Immature natural killer cell (primary cell): ENCODE results near the gene STK11. TPM values are rescaled to one million over a fixed set of nuclear protein-coding genes. Genes with fewer than 3 reads are reported as not detected.

ENCODE experiments used
- DNase-seq, 3 donors: peaks; one replicate each; pipeline ENCODE4 v3.0.0; 2022; ENCODE audit warnings: mixed read lengths in 1 of 3
- H3K27ac Mint-ChIP-seq, 6 donors: one replicate each; pipeline ENCODE4 v1.8.0; 2020; ENCODE audit warnings: mixed read lengths in 6 of 6, mild to moderate bottlenecking in 5 of 6, inconsistent platforms in 4 of 6, moderate library complexity in 3 of 6
- H3K27me3 Mint-ChIP-seq, 3 donors: one replicate each; pipeline ENCODE4 v1.8.0; 2020 to 2021; ENCODE audit warnings: low read depth in 3 of 3, mild to moderate bottlenecking in 3 of 3, mixed read lengths in 3 of 3, moderate library complexity in 3 of 3, inconsistent platforms in 1 of 3
- H3K36me3 Mint-ChIP-seq, 3 donors: one replicate each; pipeline ENCODE4 v1.8.0; 2020; ENCODE audit warnings: mixed read lengths in 3 of 3, inconsistent platforms in 2 of 3, mild to moderate bottlenecking in 2 of 3
- H3K4me1 Mint-ChIP-seq, 2 donors: one replicate each; pipeline ENCODE4 v1.8.0; 2020; ENCODE audit warnings: inconsistent platforms in 2 of 2, mild to moderate bottlenecking in 2 of 2, mixed read lengths in 2 of 2, moderate library complexity in 1 of 2
- H3K4me3 Mint-ChIP-seq, 5 donors: one replicate each; pipeline ENCODE4 v1.8.0; 2020; ENCODE audit warnings: mild to moderate bottlenecking in 5 of 5, mixed read lengths in 5 of 5, inconsistent platforms in 3 of 5, moderate library complexity in 3 of 5
- H3K9me3 Mint-ChIP-seq, 6 donors: one replicate each; pipeline ENCODE4 v1.8.0; 2020; ENCODE audit warnings: mild to moderate bottlenecking in 6 of 6, mixed read lengths in 6 of 6, inconsistent platforms in 4 of 6, moderate library complexity in 3 of 6
- polyA plus RNA-seq, 3 donors: library from polyadenylated mRNA; unstranded; fragments of 300-500 nt; fragmentation: Illumina TruSeq; gene quantifications; one replicate each; pipeline ENCODE4 v1.2.3, GENCODE V29; 2021

The STK11 gene
- polyA plus RNA-seq, 3 donors from 2014 or later: 10.8 to 14.5 (median 11.7) TPM

- no peaks in the 10 kb centered on the region for H3K36me3 Mint-ChIP-seq
- H3K27me3 Mint-ChIP-seq: peaks cover 10 to 22% (median 15%) of the 10 kb centered on the region in 3 donors
- H3K9me3 Mint-ChIP-seq: no peaks in the 10 kb centered on the region
Measured at GRCh38 chr19:1237027-1237659, 31.6 kb downstream of the STK11 start.

GRCh38 chr19:1237754-1238368 is 32.3 kb downstream of the STK11 start, which contains the start of gene CBARP:
CBARP (minus strand) TSS chr19:1238005; CDS start chr19:1236100, 1,905 bp downstream.
- Mint-ChIP-seq H3K27me3 (peaks cover 10 to 20% (median 15%) of the 10 kb centered on the region in 3 donors), H3K4me3 (peak within 1 kb of the TSS; percentile 73 to 86 (median 79)), H3K9me3 (no peaks in the 10 kb centered on the region), H3K4me1 (peaks cover 20 to 29% of the 10 kb centered on the region in 2 donors), H3K36me3 (no peaks in the 10 kb centered on the region), H3K27ac (peak within 1 kb of the TSS in 5 of 6 donors; percentile 74 to 87 (median 79))
- no peak for DNase-seq

More at GRCh38 chr19:1237027-1237659, 31.6 kb downstream of the STK11 start:
- no peak for DNase-seq
- Mint-ChIP-seq H3K27ac (no peak overlapping the region), H3K4me3 (peak overlapping the region in 2 of 5 donors; percentile 13 to 49), H3K4me1 (peaks cover 20 to 23% of the 10 kb centered on the region in 2 donors)

DNA sequence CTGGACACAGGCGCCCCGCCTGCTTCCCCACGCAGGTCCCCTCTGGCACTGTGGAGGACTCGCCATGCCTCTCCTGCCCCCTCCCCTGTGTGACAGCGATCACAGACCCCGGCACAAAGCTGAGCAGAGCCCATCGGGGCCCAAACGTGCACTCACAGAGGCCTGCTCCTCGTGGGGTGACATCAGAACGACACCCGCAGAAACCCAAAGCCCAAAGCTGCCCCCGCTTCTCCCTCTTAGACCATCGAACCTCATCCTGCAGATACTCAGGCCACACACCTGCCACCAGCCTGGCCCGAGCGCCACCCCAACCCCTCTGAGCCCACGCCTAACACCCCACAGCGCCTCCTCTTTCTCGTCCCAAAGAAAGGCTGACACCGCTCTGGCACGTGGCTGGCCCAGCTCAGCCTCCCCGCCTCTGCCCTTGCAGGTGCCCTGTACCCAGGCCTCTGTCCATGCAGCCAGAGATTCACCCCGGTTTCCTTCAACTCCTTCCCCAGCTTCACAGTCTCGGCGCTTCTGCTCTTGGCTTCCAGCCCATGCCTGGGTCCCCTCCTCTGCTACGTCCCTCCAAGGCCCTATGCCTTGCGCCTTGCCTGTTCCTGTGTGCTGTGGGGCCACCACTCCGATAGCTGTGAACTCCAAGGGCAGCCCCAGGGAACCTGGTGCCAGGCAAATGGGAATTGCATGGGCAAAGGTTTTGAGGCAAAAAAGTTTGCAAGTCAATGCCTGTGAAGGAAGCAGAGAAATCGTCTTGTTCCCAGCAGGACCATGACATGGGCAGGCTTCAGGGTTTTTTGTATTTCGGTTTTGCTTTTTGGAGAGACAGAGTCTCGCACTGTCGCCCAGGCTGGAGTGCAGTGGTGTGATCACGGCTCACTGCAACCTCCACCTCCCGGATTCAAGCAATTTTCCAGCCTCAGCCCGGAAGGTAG is 33.1 kb downstream of the STK11 start:
- Mint-ChIP-seq H3K27me3 (peaks cover 10 to 20% (median 14%) of the 10 kb centered on the region in 3 donors), H3K4me3 (peak overlapping the region; percentile 73 to 86 (median 79)), H3K36me3 (no peaks in the 10 kb centered on the region), H3K9me3 (no peaks in the 10 kb centered on the region), H3K27ac (peak overlapping the region in 5 of 6 donors; percentile 74 to 87 (median 79)), H3K4me1 (peaks cover 20 to 34% of the 10 kb centered on the region in 2 donors)
- no peak for DNase-seq

GRCh38 chr19:1239420-1239795 is 33.8 kb downstream of the STK11 start:
- no peaks in the 10 kb centered on the region for H3K9me3 Mint-ChIP-seq
- peak overlapping the region in 5 of 6 donors; percentile 74 to 87 (median 79) for H3K27ac Mint-ChIP-seq
- DNase-seq: no peak
- H3K36me3 Mint-ChIP-seq: no peaks in the 10 kb centered on the region
- H3K4me1 Mint-ChIP-seq: peaks cover 21 to 35% of the 10 kb centered on the region in 2 donors
- H3K4me3 Mint-ChIP-seq: peak overlapping the region; percentile 20 to 80 (median 50)
- H3K27me3 Mint-ChIP-seq: peaks cover 10 to 20% (median 13%) of the 10 kb centered on the region in 3 donors

DNA sequence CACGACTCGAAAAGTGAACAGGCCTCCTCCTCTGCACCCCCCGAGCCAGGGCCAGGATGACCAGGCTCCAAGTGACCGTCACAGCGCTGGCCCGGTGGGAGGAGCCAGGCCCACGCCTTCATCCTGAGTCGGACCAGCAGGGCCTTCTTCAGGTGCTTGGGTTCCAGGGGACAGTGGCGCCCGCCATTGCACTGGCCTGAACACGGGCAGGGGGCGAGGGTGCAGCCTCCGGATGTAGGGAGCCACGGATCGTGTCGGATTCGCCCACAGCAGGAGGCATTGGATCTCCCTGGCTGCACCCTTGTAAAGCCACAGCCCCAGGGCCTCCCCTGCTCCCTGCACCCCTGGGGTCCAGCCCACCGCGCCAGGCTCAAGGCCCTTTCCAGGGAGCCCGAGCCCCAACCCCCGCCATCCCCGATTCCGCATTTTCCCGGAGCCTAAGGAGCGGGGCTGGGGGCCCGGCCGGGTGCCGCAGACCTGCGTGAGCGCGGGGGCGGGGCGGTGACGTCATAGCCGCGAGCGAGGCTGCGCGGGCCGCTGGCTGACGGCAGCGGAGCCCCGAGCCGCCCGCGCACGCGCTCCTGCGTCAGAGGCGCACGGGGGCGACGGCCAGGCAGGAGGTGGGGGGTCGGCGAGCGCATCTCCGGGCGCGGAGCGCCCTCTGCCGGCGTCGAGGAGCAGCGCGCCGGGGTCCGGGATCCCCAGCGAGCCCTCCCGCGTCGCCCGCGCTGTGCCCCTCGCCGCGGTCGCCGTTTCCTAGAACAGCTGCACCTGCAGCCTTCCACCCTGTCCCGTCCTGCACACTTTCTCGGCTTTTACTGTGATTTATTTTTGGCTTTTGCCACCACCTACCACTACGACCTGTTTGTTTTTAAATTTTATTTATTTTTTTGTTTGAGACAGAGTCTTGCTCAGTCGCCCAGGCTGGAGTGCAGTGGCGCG is 34.5 kb downstream of the STK11 start:
- peak overlapping the region in 5 of 6 donors; percentile 31 to 87 (median 77) for H3K27ac Mint-ChIP-seq

GRCh38 chr19:1240925-1241324 is 35.3 kb downstream of the STK11 start:
- peaks cover 26 to 39% of the 10 kb centered on the region in 2 donors for H3K4me1 Mint-ChIP-seq
- no peak for DNase-seq
- H3K27me3 Mint-ChIP-seq: peaks cover 10 to 18% (median 13%) of the 10 kb centered on the region in 3 donors
- no peaks in the 10 kb centered on the region for H3K9me3 Mint-ChIP-seq
- no peaks in the 10 kb centered on the region for H3K36me3 Mint-ChIP-seq
- H3K4me3 Mint-ChIP-seq: peak overlapping the region; percentile 85 to 94 (median 87)
- H3K27ac Mint-ChIP-seq: peak overlapping the region in 5 of 6 donors; percentile 70 to 96 (median 91)

More for the DNA sequence above, 34.5 kb downstream of the STK11 start:
- H3K9me3 Mint-ChIP-seq: no peaks in the 10 kb centered on the region
- H3K4me1 Mint-ChIP-seq: peaks cover 26 to 39% of the 10 kb centered on the region in 2 donors
- DNase-seq: peak; percentile 93 to 94 (median 94)
- no peaks in the 10 kb centered on the region for H3K36me3 Mint-ChIP-seq
- H3K27me3 Mint-ChIP-seq: peaks cover 10 to 20% (median 13%) of the 10 kb centered on the region in 3 donors
- peak overlapping the region; percentile 36 to 80 (median 53) for H3K4me3 Mint-ChIP-seq

DNA sequence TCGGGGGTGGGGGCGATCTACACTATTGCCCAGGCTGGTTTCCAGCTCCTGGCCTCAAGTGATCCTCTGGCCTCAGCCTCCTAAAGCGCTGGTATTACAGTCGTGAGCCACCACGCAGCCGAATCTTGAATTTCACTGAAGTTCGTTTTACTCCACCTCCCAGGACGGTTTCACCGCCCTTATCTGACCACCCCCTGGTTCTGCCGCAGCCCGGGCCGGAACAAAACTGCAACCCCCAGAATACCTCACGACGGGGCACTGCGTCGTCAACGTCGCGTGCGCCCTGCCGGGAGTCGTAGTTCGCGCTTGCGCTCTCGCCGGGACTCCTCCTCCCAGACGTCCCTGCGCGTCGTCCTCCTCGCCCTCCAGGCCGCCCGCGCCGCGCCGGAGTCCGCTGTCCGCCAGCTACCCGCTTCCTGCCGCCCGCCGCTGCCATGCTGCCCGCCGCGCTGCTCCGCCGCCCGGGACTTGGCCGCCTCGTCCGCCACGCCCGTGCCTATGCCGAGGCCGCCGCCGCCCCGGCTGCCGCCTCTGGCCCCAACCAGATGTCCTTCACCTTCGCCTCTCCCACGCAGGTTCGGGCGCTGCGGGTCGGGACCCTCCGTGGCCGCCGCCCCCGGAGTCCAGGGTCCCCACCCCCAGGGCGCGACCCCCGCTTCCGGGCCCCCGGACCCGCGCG is 36.0 kb downstream of the STK11 start, which contains the start of gene ATP5F1D:
TSS of gene ATP5F1D (plus strand) at position 335 of the 679 bp plus-strand sequence. CDS start at position 435, 100 bp downstream.
- peak within 1 kb of the TSS; percentile 85 to 94 (median 87) for H3K4me3 Mint-ChIP-seq
- DNase-seq: peak; percentile 87 to 89 (median 89)
- H3K9me3 Mint-ChIP-seq: no peaks in the 10 kb centered on the region
- no peaks in the 10 kb centered on the region for H3K36me3 Mint-ChIP-seq
- H3K4me1 Mint-ChIP-seq: peaks cover 26 to 39% of the 10 kb centered on the region in 2 donors
- peak within 1 kb of the TSS; percentile 70 to 96 (median 90) for H3K27ac Mint-ChIP-seq
- peaks cover 10 to 18% (median 13%) of the 10 kb centered on the region in 3 donors for H3K27me3 Mint-ChIP-seq

GRCh38 chr19:1243768-1244692 is 38.5 kb downstream of the STK11 start:
- Mint-ChIP-seq H3K4me1 (peaks cover 16 to 31% of the 10 kb centered on the region in 2 donors), H3K4me3 (peak overlapping the region; percentile 67 to 84 (median 81)), H3K9me3 (no peaks in the 10 kb centered on the region), H3K36me3 (no peaks in the 10 kb centered on the region), H3K27me3 (peaks cover 9 to 21% (median 10%) of the 10 kb centered on the region in 3 donors), H3K27ac (peak overlapping the region; percentile 85 to 98 (median 92))
- peak; percentile 84 to 89 (median 86) for DNase-seq

DNA sequence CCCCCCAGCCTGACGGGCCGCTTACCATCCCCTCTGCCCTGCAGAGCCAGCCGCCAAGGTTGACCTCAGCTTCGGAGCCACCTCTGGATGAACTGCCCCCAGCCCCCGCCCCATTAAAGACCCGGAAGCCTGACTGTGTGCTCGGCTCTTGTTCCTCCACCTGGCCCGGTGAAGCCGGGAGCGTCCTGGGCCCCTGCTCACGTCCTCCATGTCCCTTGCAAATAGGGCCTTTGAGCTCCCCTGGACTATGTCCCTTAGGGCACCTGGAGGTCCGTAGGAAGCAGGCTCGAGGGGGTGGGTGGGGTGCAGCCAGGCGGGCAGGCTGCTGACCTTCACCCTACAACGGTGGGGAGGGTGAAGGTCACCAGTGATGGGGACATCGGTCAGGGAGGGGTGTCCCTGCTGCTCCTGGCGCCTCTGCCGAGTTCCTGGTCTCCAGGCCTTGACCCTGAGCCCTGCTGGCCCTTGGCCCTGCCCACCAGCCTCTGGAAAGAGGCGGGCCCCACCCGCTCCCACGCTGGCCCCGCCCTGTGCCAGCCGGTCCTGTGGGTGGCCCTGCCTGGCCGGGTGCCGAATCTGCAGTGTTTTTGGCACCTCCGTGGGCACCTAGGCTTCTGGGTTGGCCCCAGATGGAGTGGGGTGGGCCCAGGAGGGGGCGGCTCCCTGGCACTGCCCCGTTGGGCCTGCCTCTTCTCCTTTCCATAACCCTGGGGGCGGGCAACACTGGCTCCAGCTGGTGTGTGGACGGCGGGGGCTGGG is 39.3 kb downstream of the STK11 start:
- Mint-ChIP-seq H3K9me3 (no peaks in the 10 kb centered on the region), H3K27ac (peak overlapping the region; percentile 85 to 98 (median 92)), H3K4me1 (peaks cover 13 to 27% of the 10 kb centered on the region in 2 donors), H3K36me3 (peaks cover 0 to 4% (median 4%) of the 10 kb centered on the region in 3 donors), H3K27me3 (peaks cover 9 to 19% (median 13%) of the 10 kb centered on the region in 3 donors), H3K4me3 (peak overlapping the region; percentile 67 to 84 (median 81))
- peak in 1 of 3 donors; percentile 55 for DNase-seq

DNA sequence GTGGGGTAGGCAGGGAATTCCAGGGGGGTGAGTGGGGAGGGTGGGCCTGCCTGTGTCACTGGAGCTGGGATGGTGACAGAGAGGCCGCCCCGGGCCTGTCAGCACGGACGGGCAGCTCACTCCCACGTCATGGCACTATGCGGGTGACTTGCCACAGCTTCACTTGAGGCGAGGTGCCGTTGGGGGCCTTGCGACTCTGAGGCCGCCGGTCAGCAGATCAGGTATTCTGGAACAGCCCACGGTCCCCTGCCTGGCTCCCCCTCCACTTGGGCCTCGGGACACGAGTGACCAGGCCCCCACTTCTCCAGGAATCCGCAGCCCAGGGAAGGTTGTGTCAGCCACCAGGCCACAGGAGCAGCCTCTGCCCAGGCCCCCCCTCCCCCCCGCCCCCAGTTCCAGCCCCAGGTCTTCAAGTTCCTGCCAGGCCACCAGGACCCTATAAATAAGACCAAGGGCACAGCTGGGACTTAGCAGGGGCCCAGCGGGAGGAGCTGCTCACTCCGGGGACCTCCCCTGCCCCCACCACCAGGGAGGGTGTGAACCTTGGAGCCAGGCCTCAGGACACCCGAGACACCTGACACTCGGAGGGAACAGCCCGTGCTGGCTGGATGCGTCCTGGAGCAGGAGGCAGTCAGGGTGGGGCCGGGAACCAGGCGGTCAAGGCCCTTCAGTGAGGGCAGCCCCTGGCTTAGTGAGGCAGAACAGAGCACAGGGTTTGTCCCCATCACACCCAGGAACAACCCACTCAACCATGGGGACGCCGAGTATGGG is 40.1 kb downstream of the STK11 start:
- no peak for DNase-seq
- peak overlapping the region in 1 of 6 donors; percentile 17 for H3K27ac Mint-ChIP-seq
- H3K36me3 Mint-ChIP-seq: peaks cover 0 to 5% (median 4%) of the 10 kb centered on the region in 3 donors
- no peak overlapping the region for H3K4me3 Mint-ChIP-seq
- H3K9me3 Mint-ChIP-seq: no peaks in the 10 kb centered on the region
- H3K4me1 Mint-ChIP-seq: peaks cover 13 to 26% of the 10 kb centered on the region in 2 donors
- peaks cover 9 to 20% (median 14%) of the 10 kb centered on the region in 3 donors for H3K27me3 Mint-ChIP-seq
